ENCODE measurements around the gene CRMP1. TPM values are rescaled to one million over a fixed set of nuclear protein-coding genes. Genes with fewer than 3 reads are reported as not detected.

CRMP1 gene
- total RNA-seq, 3 donors from 2014 or later (not counting 1 experiment from before 2014, with no cell fraction given): not detected

DNA sequence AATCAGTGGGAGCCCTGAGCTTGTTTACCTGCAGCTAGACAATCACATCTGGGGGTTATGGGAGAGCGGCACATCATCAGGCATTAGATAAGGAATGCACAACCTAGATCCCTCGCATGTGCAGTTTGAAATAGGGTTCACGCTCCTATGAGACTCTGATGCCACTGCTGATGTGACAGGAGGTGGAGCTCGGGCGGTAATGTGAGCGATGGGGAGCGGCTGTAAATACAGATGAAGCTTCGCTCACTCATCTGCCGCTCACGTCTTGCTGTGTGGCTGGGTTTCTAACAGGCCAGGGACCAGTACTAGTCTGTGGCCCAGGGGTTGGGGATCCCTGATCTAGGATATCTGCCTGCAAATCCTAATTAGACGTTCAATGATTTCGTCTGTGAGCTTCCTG, 90.3 kb downstream of the CRMP1 start:
- WGBS (ENCODE audit: insufficient coverage): 86% methylated on average over 12 of the region's 12 CpGs
- intact Hi-C loops (cut with micrococcal nuclease): no loop called here
- H3K36me3 ChIP-seq (ENCODE audit: control insufficient read depth, insufficient read depth, low read length): no peaks in the 10 kb centered on the region
- H3K27ac ChIP-seq (ENCODE audit: low read length): no peak overlapping the region
- Mint-ChIP-seq H3K4me3 (no peak overlapping the region), H3K36me3 (no peaks in the 10 kb centered on the region), H3K4me1 (no peaks in the 10 kb centered on the region), H3K27me3 (ENCODE audit: low read depth in 2 of 2) (no peaks in the 10 kb centered on the region), H3K9me3 (no peaks in the 10 kb centered on the region), H3K27ac (no peak overlapping the region)
- DNase-seq (no peak), ATAC-seq (no peak)
- no peaks in the 10 kb centered on the region for H3K27me3 ChIP-seq (ENCODE audit: control insufficient read depth, insufficient read depth, low read length)
- H3K4me3 ChIP-seq (ENCODE audit: low read length): no peak overlapping the region
- TF ChIP-seq, protein P1, sequence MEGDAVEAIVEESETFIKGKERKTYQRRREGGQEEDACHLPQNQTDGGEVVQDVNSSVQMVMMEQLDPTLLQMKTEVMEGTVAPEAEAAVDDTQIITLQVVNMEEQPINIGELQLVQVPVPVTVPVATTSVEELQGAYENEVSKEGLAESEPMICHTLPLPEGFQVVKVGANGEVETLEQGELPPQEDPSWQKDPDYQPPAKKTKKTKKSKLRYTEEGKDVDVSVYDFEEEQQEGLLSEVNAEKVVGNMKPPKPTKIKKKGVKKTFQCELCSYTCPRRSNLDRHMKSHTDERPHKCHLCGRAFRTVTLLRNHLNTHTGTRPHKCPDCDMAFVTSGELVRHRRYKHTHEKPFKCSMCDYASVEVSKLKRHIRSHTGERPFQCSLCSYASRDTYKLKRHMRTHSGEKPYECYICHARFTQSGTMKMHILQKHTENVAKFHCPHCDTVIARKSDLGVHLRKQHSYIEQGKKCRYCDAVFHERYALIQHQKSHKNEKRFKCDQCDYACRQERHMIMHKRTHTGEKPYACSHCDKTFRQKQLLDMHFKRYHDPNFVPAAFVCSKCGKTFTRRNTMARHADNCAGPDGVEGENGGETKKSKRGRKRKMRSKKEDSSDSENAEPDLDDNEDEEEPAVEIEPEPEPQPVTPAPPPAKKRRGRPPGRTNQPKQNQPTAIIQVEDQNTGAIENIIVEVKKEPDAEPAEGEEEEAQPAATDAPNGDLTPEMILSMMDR (IDR thresholded peaks at IDR 0.05): no peak
- no peaks in the 10 kb centered on the region for H3K4me1 ChIP-seq (ENCODE audit: control insufficient read depth, insufficient read depth, low read length)
- no peaks in the 10 kb centered on the region for H3K9me3 ChIP-seq (ENCODE audit: control insufficient read depth, insufficient read depth, low read length)

DNA sequence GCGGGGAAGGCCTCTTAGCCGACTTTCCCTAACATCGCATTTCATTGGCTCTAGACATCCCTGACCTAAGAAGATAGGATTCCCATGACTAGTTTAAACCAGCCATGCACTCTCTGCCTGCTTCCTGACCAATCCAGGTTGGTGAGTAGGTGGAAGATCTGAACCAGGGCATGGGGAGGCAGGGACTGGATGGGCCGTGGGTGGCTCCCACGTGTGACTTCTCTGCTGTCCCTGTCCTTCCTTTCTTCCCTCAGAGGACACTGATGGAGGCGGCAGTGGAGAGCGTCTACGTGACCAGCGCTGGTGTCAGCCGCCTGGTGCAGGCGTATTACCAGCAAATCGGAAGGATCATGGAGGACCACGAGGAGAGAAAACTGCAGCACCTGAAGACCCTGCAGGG, 91.2 kb downstream of the CRMP1 start:
- no peak for ATAC-seq
- Mint-ChIP-seq H3K9me3 (no peaks in the 10 kb centered on the region), H3K27ac (no peak overlapping the region), H3K27me3 (ENCODE audit: low read depth in 2 of 2) (no peaks in the 10 kb centered on the region), H3K4me3 (no peak overlapping the region), H3K36me3 (no peaks in the 10 kb centered on the region), H3K4me1 (no peaks in the 10 kb centered on the region)
- Histone ChIP-seq H3K9me3 (ENCODE audit: control insufficient read depth, insufficient read depth, low read length) (no peaks in the 10 kb centered on the region), H3K27ac (ENCODE audit: low read length) (no peak overlapping the region), H3K27me3 (ENCODE audit: control insufficient read depth, insufficient read depth, low read length) (no peaks in the 10 kb centered on the region), H3K4me3 (ENCODE audit: low read length) (no peak overlapping the region), H3K4me1 (ENCODE audit: control insufficient read depth, insufficient read depth, low read length) (no peaks in the 10 kb centered on the region), H3K36me3 (ENCODE audit: control insufficient read depth, insufficient read depth, low read length) (no peaks in the 10 kb centered on the region)
- DNase-seq: no peak
- WGBS (ENCODE audit: insufficient coverage): 87% methylated on average over 10 of the region's 13 CpGs
- TF ChIP-seq, protein P1 (IDR thresholded peaks at IDR 0.05): no peak
- intact Hi-C loops (cut with micrococcal nuclease): no loop called here

DNA sequence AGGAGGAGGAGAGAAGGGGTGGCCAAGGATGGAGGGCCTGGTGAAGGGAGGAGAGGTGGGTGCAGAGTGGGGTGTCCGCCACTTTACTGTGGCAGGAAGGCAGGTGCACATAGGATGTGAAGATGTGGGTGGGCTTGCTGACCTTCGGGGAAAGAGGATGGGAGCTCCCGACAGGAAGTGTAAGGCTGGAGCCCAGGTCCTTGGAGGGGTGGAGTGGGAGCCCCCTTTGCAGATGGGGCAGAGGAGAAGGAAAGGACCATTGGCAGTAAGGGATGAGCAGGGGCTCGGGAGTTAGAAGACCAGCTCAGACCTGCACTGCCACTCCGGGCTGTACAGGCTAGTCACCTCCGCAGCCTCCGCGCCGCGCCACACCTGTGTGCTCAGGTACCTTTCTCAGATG, 92.4 kb downstream of the CRMP1 start:
- no peak overlapping the region for H3K4me3 Mint-ChIP-seq
- Histone ChIP-seq H3K4me3 (ENCODE audit: low read length) (no peak overlapping the region), H3K27me3 (ENCODE audit: control insufficient read depth, insufficient read depth, low read length) (no peaks in the 10 kb centered on the region), H3K4me1 (ENCODE audit: control insufficient read depth, insufficient read depth, low read length) (no peaks in the 10 kb centered on the region), H3K27ac (ENCODE audit: low read length) (no peak overlapping the region), H3K9me3 (ENCODE audit: control insufficient read depth, insufficient read depth, low read length) (no peaks in the 10 kb centered on the region), H3K36me3 (ENCODE audit: control insufficient read depth, insufficient read depth, low read length) (no peaks in the 10 kb centered on the region)
- ATAC-seq (no peak), DNase-seq (no peak)
- no peaks in the 10 kb centered on the region for H3K9me3 Mint-ChIP-seq
- H3K36me3 Mint-ChIP-seq: no peaks in the 10 kb centered on the region
- no peaks in the 10 kb centered on the region for H3K27me3 Mint-ChIP-seq (ENCODE audit: low read depth in 2 of 2)
- H3K4me1 Mint-ChIP-seq: no peaks in the 10 kb centered on the region
- no peak overlapping the region for H3K27ac Mint-ChIP-seq
- intact Hi-C loops (cut with micrococcal nuclease): no loop called here
- TF ChIP-seq, protein P1 (IDR thresholded peaks at IDR 0.05): no peak
- 91% methylated on average over 6 of the region's 10 CpGs for WGBS (ENCODE audit: insufficient coverage)

DNA sequence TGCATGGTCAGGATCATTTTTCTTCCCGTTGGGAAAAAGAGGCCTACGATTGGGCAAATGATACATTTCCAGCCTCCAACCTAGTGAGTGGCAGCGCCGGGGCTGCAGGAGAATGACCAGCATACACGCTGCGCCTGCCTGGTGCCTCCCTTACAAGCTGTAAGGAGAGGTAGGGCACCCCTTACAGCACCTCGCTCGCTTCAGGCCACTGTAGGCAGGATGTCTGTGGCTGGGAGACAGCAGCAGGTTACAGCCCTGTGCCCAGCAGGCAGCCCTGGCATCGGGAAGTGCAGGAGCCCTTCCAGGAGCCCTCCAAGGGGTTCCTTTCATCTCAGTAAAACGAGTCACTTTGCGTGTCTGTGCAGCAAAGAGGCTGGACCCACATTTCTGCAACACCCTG, 93.5 kb downstream of the CRMP1 start:
- H3K27me3 ChIP-seq (ENCODE audit: control insufficient read depth, insufficient read depth, low read length): no peaks in the 10 kb centered on the region
- H3K4me1 ChIP-seq (ENCODE audit: control insufficient read depth, insufficient read depth, low read length): no peaks in the 10 kb centered on the region
- DNase-seq: no peak
- no peaks in the 10 kb centered on the region for H3K9me3 ChIP-seq (ENCODE audit: control insufficient read depth, insufficient read depth, low read length)
- Mint-ChIP-seq H3K4me1 (no peaks in the 10 kb centered on the region), H3K9me3 (no peaks in the 10 kb centered on the region), H3K36me3 (no peaks in the 10 kb centered on the region), H3K27me3 (ENCODE audit: low read depth in 2 of 2) (no peaks in the 10 kb centered on the region), H3K27ac (no peak overlapping the region), H3K4me3 (no peak overlapping the region)
- intact Hi-C loops (cut with micrococcal nuclease): no loop called here
- ATAC-seq: no peak
- 88% methylated on average over 11 of the region's 11 CpGs for WGBS (ENCODE audit: insufficient coverage)
- H3K36me3 ChIP-seq (ENCODE audit: control insufficient read depth, insufficient read depth, low read length): no peaks in the 10 kb centered on the region
- no peak overlapping the region for H3K4me3 ChIP-seq (ENCODE audit: low read length)
- TF ChIP-seq, protein P1 (IDR thresholded peaks at IDR 0.05): no peak
- no peak overlapping the region for H3K27ac ChIP-seq (ENCODE audit: low read length)
